Fibroblast of villous mesenchyme (primary cell): ENCODE results near the gene SSTR1. TPM values are rescaled to one million over a fixed set of nuclear protein-coding genes. Genes with fewer than 3 reads are reported as not detected.
"Not testable (repeated sequence)": the region's sequence is repeated elsewhere in the genome, so short reads cannot be mapped to it uniquely, and the experiment has no call there.

Source experiments
- DNase-seq: peaks from one replicate; pipeline ENCODE4 v3.0.0-alpha.2; 2010; ENCODE audit warnings: low read depth
- H3K4me3 ChIP-seq: 2 replicates; pipeline ENCODE4 v1.5.1; 2011; ENCODE audit warnings: low read depth, mild to moderate bottlenecking, low read length
- CTCF ChIP-seq: IDR thresholded peaks from 2 replicates; pipeline ENCODE4 v1.5.1; 2012; ENCODE audit warnings: low read depth, mild to moderate bottlenecking, low read length; ENCODE audit not compliant: insufficient read depth
- total RNA-seq: library from RNA; depleted of rRNA; stranded (reverse); fragments of >200 nt; gene quantifications from 2 replicates; pipeline ENCODE4 v1.2.3, GENCODE V29; 2012

The SSTR1 gene
- total RNA-seq, 1 donor: 57.9 TPM

- TF ChIP-seq CTCF: no peak
Measured at GRCh38 chr14:38184132-38184531, 23.6 kb upstream of the SSTR1 start.

DNA sequence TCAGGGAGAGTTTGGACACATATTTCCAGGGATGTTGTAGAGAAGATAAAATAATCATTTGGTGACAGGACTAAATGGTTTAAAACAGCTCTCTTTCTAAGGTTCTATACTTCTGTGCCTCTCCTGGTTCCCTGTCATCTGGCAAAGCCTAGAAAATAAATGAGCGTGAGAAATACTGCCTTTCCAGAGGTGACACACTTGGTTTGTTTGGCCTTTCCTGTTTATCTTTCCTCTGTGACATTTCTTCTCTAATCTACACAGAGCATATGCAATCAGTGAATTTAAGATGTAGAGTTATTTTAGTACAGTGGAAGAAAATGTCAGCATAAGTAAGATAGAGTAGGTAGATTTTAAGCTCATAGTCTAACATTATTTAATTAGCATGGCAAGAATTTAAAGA is 22.0 kb upstream of the SSTR1 start:
- no peak overlapping the region for H3K4me3 ChIP-seq
- no peak for TF ChIP-seq CTCF
- DNase-seq: no peak

More at GRCh38 chr14:38184132-38184531, 23.6 kb upstream of the SSTR1 start:
- no peak for DNase-seq
- no peak overlapping the region for H3K4me3 ChIP-seq

- no peak for TF ChIP-seq CTCF
- no peak for DNase-seq
Measured at GRCh38 chr14:38186216-38186615, 21.5 kb upstream of the SSTR1 start.

DNA sequence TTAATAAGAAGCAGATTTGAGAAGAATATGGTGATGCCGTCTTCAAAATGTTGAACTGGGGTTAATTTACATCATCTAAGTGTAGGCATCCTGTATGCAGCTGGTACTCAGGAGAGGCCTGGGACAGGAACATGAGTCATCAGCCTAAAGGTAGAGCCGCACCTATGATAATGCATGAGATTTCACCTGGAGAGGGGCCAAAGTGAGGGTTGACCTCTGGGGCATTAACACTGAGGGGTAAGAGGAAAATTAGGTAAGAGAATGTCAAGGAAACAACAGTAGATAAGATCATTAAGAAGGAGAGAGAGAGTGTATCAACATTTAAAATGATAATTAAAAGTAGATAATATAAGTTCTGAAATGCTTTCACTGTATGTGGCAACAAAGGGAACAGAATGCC is 20.2 kb upstream of the SSTR1 start:
- DNase-seq: no peak
- TF ChIP-seq CTCF: no peak
- no peak overlapping the region for H3K4me3 ChIP-seq

More at GRCh38 chr14:38186216-38186615, 21.5 kb upstream of the SSTR1 start:
- no peak overlapping the region for H3K4me3 ChIP-seq

DNA sequence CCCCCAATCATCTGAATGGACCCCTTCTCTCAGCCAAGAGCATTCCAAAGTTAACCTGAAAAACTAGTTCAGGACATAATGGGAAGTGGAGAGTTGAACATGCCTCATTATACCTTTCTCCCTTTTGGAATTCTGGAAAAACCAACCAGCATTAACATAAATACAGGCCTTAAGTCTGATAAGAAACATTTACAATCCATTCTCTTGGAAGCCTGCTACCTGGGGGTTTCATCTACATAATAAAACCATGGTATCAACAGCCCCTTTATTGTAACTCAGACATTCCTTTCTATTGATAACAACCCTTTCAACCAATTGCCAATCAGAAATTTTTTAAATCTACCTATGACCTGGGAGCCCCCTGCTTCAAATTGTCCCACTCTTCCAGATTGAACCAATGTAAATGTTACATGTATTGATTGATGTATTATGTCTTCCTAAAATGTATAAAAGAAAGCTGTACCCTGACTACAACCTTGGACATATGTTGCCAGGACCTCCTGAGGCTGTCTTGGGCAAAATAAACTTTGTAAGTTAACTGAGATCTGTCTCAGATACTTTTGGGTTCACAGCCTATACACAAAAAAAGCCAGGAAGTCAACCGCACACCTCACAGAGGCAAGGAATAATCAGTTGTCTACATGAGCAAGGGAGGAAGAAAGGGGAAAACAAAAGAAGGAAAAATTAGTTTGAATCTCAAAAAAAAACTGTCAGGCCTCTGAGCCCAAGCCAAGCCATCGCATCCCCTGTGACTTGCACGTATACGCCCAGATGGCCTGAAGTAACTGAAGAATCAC is 17.6 kb upstream of the SSTR1 start:
- no peak for TF ChIP-seq CTCF
- no peak overlapping the region for H3K4me3 ChIP-seq
- DNase-seq: no peak

DNA sequence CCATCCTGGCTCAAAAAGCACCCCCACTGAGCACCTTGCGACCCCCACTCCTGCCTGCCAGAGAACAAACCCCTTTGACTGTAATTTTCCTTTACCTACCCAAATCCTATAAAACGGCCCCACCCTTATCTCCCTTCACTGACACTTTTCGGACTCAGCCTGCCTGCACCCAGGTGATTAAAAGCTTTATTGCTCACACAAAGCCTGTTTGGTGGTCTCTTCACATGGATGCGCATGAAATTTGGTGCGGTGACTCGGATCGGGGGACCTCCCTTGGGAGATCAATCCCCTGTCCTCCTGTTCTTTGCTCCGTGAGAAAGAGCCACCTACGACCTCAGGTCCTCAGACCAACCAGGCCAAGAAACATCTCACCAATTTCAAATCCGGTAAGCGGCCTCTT is 16.9 kb upstream of the SSTR1 start:
- not testable (repeated sequence) for DNase-seq, H3K4me3 ChIP-seq

DNA sequence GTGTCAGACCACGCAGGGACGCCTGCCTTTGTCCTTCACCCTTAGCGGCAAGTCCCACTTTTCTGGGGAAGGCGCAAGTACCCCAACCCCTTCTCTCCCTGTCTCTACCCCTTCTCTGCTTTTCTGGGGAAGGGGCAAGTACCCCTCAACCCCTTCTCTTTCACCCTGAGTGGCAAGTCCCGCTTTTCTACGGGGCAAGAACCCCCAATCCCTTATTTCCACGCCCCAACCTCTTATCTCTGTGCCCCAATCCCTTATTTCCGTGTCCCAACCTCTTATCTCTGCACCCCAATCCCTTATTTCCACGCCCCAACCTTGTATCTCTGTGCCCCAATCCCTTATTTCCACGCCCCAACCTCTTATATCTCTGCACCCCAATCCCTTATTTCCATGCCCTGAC is 16.2 kb upstream of the SSTR1 start:
- H3K4me3 ChIP-seq, DNase-seq: not testable (repeated sequence)
